GM12891 (cell line): ENCODE measurements around the gene EYA4.

ENCODE experiments used
- PAX5 ChIP-seq: IDR thresholded peaks from 2 replicates; pipeline ENCODE4 v1.6.1; 2011; ENCODE audit warnings: low read length, moderate library complexity, mild to moderate bottlenecking; ENCODE audit not compliant: insufficient read depth, severe bottlenecking
- POLR2A ChIP-seq: IDR thresholded peaks from 2 replicates; pipeline ENCODE4 v1.6.1; 2011; ENCODE audit warnings: low read depth, low read length, control low read depth
- POLR2AphosphoS5 ChIP-seq: IDR thresholded peaks from 2 replicates; pipeline ENCODE4 v1.6.1; 2011; ENCODE audit warnings: low read depth, low read length, control low read depth
- POU2F2 ChIP-seq: IDR thresholded peaks from 2 replicates; pipeline ENCODE4 v1.6.1; 2011; ENCODE audit warnings: low read depth, mild to moderate bottlenecking, control low read depth, low read length, moderate library complexity
- TAF1 ChIP-seq: IDR thresholded peaks from 2 replicates; pipeline ENCODE4 v1.6.1; 2011; ENCODE audit warnings: low read depth, low read length, control low read depth

- TF ChIP-seq POLR2A (no peak), POLR2AphosphoS5 (no peak), POU2F2 (no peak), TAF1 (no peak), PAX5 (no peak)
Observed at GRCh38 chr6:133244519-133244918, 3.4 kb downstream of the EYA4 start.
